Neuron (in vitro differentiated cells): ENCODE results near the gene CRABP2.

Source experiments
- H2AFZ ChIP-seq: one replicate; pipeline ENCODE4 v1.6.1; 2013; ENCODE audit warnings: low read depth, mild to moderate bottlenecking, inconsistent platforms, low read length, moderate library complexity
- H3K27me3 ChIP-seq: one replicate; pipeline ENCODE4 v1.6.1; 2013; ENCODE audit warnings: low read length; ENCODE audit not compliant: insufficient read depth
- H3K36me3 ChIP-seq: one replicate; pipeline ENCODE4 v1.6.1; 2013; ENCODE audit warnings: low read length; ENCODE audit not compliant: insufficient read depth
- H3K4me1 ChIP-seq: one replicate; pipeline ENCODE4 v1.6.1; 2013; ENCODE audit warnings: low read length; ENCODE audit not compliant: insufficient read depth
- H3K4me3 ChIP-seq: 2 replicates; pipeline ENCODE4 v1.5.1; 2013; ENCODE audit warnings: mild to moderate bottlenecking, low read length, moderate library complexity
- H3K9me3 ChIP-seq: one replicate; pipeline ENCODE4 v1.6.1; 2013; ENCODE audit warnings: low read length

Gene CRABP2

DNA sequence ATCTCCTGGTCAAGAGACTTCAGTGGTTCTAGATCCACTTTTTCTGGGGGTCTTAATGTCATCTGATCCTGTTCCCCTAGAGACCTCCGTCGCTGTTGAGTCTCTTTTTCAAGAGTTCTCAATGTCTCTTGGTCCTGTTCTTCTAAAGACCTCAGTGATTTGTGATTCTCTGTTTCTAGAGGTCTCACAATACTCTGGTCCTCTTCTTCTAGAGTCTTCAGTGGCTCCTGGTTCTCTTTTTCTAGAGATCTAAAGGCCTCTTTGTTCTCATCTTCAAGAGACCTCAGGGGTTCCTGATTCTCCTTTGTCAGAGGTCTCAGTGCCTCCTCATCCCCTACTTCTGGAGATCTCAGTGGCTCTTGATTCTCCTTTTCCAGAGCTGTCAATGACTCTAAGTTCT is 33.6 kb downstream of the CRABP2 start:
- Histone ChIP-seq H3K4me1 (peaks cover 77% of the 10 kb centered on the region), H3K4me3 (no peak overlapping the region), H3K9me3 (no peaks in the 10 kb centered on the region), H3K27me3 (no peaks in the 10 kb centered on the region), H3K36me3 (peaks cover 34% of the 10 kb centered on the region), H2AFZ (no peak overlapping the region)

- H2AFZ ChIP-seq, result no peak overlapping the region
- peaks cover 34% of the 10 kb centered on the region for H3K36me3 ChIP-seq
- H3K27me3 ChIP-seq, result no peaks in the 10 kb centered on the region
- H3K4me3 ChIP-seq, result no peak overlapping the region
- peaks cover 78% of the 10 kb centered on the region for H3K4me1 ChIP-seq
- no peaks in the 10 kb centered on the region for H3K9me3 ChIP-seq
Observed at GRCh38 chr1:156670791-156671190, 34.6 kb downstream of the CRABP2 start.

DNA sequence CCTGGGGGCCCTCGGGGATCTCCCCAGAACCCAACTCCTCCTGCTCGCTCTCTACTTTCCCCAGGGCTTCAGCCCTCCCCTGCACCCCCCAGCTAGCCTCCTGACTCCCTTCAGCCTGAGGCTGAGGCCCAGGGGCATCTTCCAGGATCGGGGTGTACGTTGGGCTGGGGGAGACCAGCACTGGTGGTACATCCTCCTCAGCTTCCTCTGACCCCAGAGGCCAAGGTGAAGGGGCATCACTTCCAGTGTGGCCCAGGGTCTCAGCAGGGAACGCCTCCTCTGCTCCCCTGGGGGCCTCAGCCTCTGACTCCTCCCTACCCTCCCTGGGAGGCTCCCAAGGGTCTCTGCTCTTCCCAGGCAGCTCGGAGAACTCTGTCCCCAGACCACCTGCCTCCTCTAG is 35.0 kb downstream of the CRABP2 start:
- no peaks in the 10 kb centered on the region for H3K27me3 ChIP-seq
- H3K4me3 ChIP-seq, result no peak overlapping the region
- peaks cover 80% of the 10 kb centered on the region for H3K4me1 ChIP-seq
- no peak overlapping the region for H2AFZ ChIP-seq
- no peaks in the 10 kb centered on the region for H3K9me3 ChIP-seq
- H3K36me3 ChIP-seq, result peaks cover 34% of the 10 kb centered on the region

DNA sequence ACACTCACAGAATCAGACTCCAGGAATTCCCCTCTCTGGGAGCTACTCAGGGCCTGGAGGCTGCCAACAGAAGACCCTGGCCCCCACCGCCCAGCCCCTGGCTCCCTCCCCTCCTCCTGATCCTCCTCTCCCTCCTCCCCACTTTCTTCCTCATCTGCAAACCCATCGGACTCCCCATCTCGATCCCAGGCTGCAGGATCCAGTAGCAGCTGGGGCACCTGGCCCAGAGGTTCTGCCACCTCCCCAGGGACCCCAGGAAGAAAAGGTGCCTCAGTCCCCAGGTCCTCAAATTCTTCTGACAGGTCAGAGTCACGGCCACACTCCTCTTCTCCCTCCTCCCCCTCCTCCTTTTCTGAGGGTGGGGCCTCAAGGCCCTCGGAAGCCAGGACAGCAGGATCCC is 35.6 kb downstream of the CRABP2 start:
- H3K9me3 ChIP-seq, result no peaks in the 10 kb centered on the region
- no peak overlapping the region for H3K4me3 ChIP-seq
- peaks cover 30% of the 10 kb centered on the region for H3K36me3 ChIP-seq
- peaks cover 79% of the 10 kb centered on the region for H3K4me1 ChIP-seq
- H3K27me3 ChIP-seq, result no peaks in the 10 kb centered on the region
- H2AFZ ChIP-seq, result no peak overlapping the region

DNA sequence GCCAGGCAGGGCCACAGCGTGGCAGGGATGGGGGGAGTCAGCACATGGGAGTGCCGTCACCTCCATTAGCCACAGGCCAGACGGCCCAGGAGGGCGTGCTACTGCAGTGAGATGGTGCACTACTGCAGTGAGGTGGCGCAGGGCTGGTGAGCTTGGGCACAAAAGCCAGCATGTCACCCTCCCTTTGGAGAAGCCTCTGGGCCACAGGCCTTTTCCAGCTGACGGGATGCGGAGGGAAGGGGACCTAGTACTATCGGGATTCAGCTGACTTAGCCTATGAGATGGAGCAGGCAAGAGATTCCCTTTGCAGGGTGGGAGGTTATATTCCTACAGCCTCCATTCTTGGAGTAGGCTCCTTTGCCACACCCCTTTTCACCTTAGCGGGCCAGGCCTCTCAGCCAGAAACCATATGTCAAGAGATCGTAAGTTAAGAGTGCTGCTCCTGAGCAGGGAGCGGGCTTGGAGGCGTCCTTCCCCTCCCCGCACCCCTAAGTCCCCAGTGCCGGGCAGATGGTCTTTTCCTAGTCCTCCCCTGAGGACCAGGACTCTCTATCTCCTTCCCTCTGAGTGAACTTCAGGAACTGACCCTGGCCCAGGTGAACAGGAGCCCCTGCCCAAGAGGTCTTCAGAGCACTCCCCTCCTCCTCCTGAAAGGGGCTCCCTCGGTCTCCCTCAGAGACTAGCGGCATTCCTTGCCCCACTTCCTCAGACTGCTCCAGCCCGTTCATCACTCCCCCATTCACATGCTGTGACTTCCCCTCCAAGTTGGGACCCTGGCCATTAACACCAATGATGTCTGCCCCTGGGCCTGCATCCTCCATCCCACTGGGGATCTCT is 36.4 kb downstream of the CRABP2 start:
- Histone ChIP-seq H3K27me3 (no peaks in the 10 kb centered on the region), H3K9me3 (no peaks in the 10 kb centered on the region), H3K4me3 (no peak overlapping the region), H2AFZ (no peak overlapping the region), H3K36me3 (peaks cover 26% of the 10 kb centered on the region), H3K4me1 (peaks cover 79% of the 10 kb centered on the region)

DNA sequence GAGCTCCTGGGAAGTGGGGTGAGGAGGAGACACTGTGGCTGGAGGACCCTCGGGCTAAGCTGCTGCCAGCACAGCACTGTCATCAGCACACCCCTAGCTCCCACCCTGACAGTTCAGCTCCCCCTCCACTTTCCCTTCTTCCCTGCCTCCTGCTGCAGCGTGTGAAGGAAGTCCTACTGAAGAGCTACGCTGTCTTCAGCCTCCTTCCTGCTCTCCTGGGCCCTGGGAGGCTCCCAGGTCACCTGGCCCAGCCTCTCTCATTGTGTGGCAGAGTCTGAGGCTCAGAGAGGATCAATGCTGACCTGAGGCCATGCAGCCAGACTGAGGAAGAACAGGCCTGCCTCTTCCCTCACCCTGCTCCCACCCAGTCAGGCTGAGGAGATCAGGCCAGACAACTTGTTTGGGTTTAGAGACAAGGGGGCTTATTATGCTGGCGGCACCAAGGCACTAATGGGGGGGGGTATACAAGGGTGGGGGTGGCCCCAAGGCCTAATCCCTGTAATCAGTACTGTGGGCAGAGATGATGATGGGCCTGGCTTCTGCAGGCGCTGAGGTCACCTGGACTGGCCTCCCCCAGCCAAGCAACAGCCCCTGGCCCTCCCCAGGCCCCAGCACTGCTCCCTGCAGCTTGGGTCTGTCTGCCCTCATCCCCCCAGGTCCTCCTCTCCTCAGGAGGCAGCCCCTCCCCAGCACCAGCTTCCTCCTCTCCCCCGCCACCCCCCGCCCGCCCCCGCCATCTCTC is 37.2 kb downstream of the CRABP2 start:
- peaks cover 82% of the 10 kb centered on the region for H3K4me1 ChIP-seq
- peaks cover 23% of the 10 kb centered on the region for H3K36me3 ChIP-seq
- no peaks in the 10 kb centered on the region for H3K27me3 ChIP-seq
- H3K9me3 ChIP-seq, result no peaks in the 10 kb centered on the region
- no peak overlapping the region for H3K4me3 ChIP-seq
- no peak overlapping the region for H2AFZ ChIP-seq

DNA sequence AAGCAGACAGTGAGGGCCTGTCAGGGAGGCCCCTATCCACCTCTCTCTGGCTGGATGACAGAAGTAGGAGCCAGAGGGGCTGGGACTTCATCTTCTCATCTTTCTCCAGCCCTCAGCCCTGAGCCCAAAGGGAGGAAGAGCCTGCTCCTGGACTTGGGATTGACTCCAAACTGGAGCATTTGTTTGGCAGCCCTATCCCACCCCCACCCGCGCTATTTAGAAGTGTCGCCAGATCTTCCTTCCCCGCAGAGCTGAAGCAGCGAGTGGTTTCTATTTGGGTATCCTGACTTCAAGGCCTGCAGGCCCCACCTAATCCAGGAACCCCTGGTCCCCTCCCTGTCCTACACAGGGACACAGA is 37.8 kb downstream of the CRABP2 start:
- Histone ChIP-seq H3K36me3 (peaks cover 18% of the 10 kb centered on the region), H3K4me1 (peaks cover 82% of the 10 kb centered on the region), H3K4me3 (no peak overlapping the region), H2AFZ (no peak overlapping the region), H3K9me3 (no peaks in the 10 kb centered on the region), H3K27me3 (no peaks in the 10 kb centered on the region)

GRCh38 chr1:156666862-156667609 is 38.3 kb downstream of the CRABP2 start:
- H2AFZ ChIP-seq, result no peak overlapping the region
- no peaks in the 10 kb centered on the region for H3K9me3 ChIP-seq
- H3K36me3 ChIP-seq, result peaks cover 12% of the 10 kb centered on the region
- H3K27me3 ChIP-seq, result no peaks in the 10 kb centered on the region
- peaks cover 81% of the 10 kb centered on the region for H3K4me1 ChIP-seq
- H3K4me3 ChIP-seq, result no peak overlapping the region

DNA sequence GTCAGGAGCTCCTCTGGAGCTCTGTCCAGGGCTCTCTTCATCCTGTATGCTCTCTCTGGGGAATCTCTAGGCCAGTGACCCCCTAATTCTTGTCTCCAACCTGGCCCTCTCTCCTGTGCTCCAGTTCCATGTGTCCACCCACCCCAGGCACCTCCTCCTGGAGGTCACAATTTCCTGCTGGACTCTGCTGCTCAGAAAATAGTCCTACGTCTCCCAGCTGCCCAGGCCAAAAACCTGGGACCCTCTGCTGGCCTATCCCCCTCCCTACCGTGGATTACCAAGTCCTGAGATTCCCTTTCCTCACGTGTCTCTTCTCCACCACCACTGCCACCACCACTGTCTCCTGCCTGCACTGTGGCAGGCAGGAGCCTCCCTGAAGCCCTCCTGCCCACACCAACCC is 39.8 kb downstream of the CRABP2 start:
- peaks cover 82% of the 10 kb centered on the region for H3K4me1 ChIP-seq
- H3K4me3 ChIP-seq, result no peak overlapping the region

GRCh38 chr1:156664767-156665411 is 40.5 kb downstream of the CRABP2 start:
- peak overlapping the region; percentile 22 for H3K4me3 ChIP-seq
- H3K27me3 ChIP-seq, result no peaks in the 10 kb centered on the region
- peaks cover 80% of the 10 kb centered on the region for H3K4me1 ChIP-seq
- H2AFZ ChIP-seq, result no peak overlapping the region
- H3K36me3 ChIP-seq, result no peaks in the 10 kb centered on the region
- H3K9me3 ChIP-seq, result no peaks in the 10 kb centered on the region

More for the DNA sequence above, 39.8 kb downstream of the CRABP2 start:
- H3K27me3 ChIP-seq, result no peaks in the 10 kb centered on the region
- H2AFZ ChIP-seq, result no peak overlapping the region
- H3K9me3 ChIP-seq, result no peaks in the 10 kb centered on the region
- H3K36me3 ChIP-seq, result no peaks in the 10 kb centered on the region

DNA sequence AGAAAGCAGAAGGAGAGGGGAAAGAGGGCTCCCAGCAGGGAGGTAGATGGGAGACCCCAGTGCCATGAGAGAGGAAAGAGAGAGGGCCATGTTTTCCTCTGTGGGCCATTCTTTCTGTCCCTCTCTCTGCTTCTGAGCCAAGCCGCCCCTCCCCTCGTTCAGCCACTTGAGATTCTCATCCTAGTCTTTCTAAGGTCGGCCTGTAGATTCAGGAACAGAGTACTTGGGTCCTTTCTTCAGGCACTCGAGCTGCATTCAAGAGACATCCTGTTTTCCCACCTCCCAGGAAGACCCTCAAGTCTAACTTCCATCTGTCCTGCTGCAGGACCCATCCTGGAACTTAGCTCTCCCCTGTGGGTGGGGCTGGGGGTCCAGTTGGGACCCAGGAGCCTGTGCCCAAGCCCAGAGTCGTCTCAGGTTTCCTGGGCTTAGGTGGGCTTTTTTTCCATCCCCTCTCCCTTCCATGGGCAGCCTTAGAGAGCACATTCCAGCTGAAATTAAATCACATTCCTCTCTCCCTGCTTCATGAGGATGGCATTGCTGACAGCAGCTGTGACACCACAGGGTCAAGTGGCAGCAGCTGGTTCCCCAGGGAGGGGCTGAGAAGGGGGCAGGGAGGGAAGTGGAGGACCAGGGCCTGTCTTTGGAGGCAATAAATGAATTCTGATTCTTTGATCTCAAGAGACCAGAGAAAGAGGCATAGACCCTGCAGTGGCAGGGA is 41.2 kb downstream of the CRABP2 start:
- peak overlapping the region; percentile 22 for H3K4me3 ChIP-seq

DNA sequence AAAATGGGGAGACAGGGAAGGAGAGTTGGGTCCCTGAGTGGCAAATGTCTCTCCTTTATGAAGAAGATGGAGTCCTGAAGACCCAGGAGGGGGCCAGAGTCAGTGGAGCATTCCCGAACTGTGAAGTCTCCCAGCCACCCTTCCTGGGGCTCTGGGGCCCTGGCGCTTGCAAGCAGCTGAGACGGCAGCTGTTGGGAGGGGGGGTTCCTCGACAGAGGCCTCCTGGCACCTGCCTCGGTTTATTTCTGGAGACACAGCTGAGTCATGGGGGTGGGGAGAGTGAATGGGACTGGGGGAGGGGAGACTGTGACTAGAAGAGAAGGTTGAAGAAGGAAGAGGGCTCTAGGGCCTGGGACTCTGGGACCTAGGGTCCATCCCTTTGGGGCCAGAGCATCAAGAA is 42.2 kb downstream of the CRABP2 start:
- no peak overlapping the region for H2AFZ ChIP-seq
- peaks cover 70% of the 10 kb centered on the region for H3K4me1 ChIP-seq
- no peaks in the 10 kb centered on the region for H3K27me3 ChIP-seq
- no peaks in the 10 kb centered on the region for H3K9me3 ChIP-seq
- H3K36me3 ChIP-seq, result no peaks in the 10 kb centered on the region
- H3K4me3 ChIP-seq, result no peak overlapping the region

More for the DNA sequence above, 41.2 kb downstream of the CRABP2 start:
- Histone ChIP-seq H3K4me1 (peaks cover 78% of the 10 kb centered on the region), H3K9me3 (no peaks in the 10 kb centered on the region), H3K27me3 (no peaks in the 10 kb centered on the region), H3K36me3 (no peaks in the 10 kb centered on the region), H2AFZ (no peak overlapping the region)
